ENCODE results near the gene PSG4. TPM values are rescaled to one million over a fixed set of nuclear protein-coding genes. Genes with fewer than 3 reads are reported as not detected.

The PSG4 gene
- total and polyA plus RNA-seq, 2 of the 8 experiments (the other 6 are each of a cell fraction or from before 2014, with no cell fraction given): not detected

- no peak for TF ChIP-seq CHD7 (IDR thresholded peaks at IDR 0.05; ENCODE audit: insufficient replicate concordance, low read length)
- no peak for TF ChIP-seq MAX (IDR thresholded peaks at IDR 0.05)
- no peak for TF ChIP-seq TBP (IDR thresholded peaks at IDR 0.05; ENCODE audit: low read depth, low read length)
- no peak for TF ChIP-seq EP300 (IDR thresholded peaks at IDR 0.05; ENCODE audit: borderline replicate concordance in 1 of 2, low read depth in 2 of 2, low read length in 2 of 2)
- no peak for TF ChIP-seq PHF8 (conservative IDR thresholded peaks at IDR 0.05; ENCODE audit: low read depth, low read length)
- TF ChIP-seq TCF12 (IDR thresholded peaks at IDR 0.05; ENCODE audit: low read depth, low read length): no peak
- no peak for TF ChIP-seq SRF (IDR thresholded peaks at IDR 0.05; ENCODE audit: low read depth, low read length)
- TF ChIP-seq RBBP5 (IDR thresholded peaks at IDR 0.05; ENCODE audit: borderline replicate concordance, low read depth, low read length): no peak
- TF ChIP-seq GABPA (IDR thresholded peaks at IDR 0.05; ENCODE audit: borderline replicate concordance, insufficient read depth, low read length): no peak
Observed at GRCh38 chr19:43152214-43152613, 53.2 kb downstream of the PSG4 start (continued).
